ENCODE measurements around the gene HIBCH.

DNA sequence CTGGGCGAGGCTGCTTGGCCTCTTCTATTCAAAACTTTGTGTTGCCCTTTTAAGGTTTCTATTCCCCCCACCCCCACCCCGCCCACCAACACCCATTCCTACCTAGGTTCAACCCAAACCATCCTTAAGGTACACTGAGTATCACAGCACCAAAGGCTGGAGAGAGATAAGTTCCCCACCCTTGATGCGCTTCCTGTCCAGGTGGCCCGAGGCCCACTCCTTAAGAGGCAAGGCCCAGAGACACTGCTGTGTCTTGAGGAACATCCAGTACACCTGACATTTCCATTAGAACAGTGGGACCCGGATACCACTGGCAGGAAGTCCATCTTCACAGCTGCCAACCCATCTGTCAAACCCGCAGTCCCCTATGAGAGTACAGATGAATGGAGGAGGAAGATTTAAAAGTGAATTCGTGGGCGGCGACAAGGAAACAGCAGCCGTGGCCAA is 23.5 kb upstream of the HIBCH start:
- TF ChIP-seq CTCF (conservative IDR thresholded peaks at IDR 0.05; ENCODE audit: low read depth, low read length): no peak
- no peak for TF ChIP-seq SMC3 (IDR thresholded peaks at IDR 0.05; ENCODE audit: low read depth, low read length)
- no peak for TF ChIP-seq CEBPB (IDR thresholded peaks at IDR 0.05; ENCODE audit: low read depth, low read length)
- no peak for TF ChIP-seq POLR2A (IDR thresholded peaks at IDR 0.05; ENCODE audit: low read depth, low read length)
- TF ChIP-seq NFE2L2 (IDR thresholded peaks at IDR 0.05; ENCODE audit: low read depth, low read length): no peak
- TF ChIP-seq RFX5 (IDR thresholded peaks at IDR 0.05; ENCODE audit: low read depth, low read length): no peak
- no peak for TF ChIP-seq MAFK (IDR thresholded peaks at IDR 0.05; ENCODE audit: low read depth, low read length)
- TF ChIP-seq FOS (IDR thresholded peaks at IDR 0.05; ENCODE audit: low read depth, low read length): no peak
- no peak for TF ChIP-seq RCOR1 (IDR thresholded peaks at IDR 0.05; ENCODE audit: insufficient replicate concordance, low read length)
- TF ChIP-seq, protein P1, sequence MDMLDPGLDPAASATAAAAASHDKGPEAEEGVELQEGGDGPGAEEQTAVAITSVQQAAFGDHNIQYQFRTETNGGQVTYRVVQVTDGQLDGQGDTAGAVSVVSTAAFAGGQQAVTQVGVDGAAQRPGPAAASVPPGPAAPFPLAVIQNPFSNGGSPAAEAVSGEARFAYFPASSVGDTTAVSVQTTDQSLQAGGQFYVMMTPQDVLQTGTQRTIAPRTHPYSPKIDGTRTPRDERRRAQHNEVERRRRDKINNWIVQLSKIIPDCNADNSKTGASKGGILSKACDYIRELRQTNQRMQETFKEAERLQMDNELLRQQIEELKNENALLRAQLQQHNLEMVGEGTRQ (IDR thresholded peaks at IDR 0.05; ENCODE audit: low read depth, low read length): no peak
- no peak for TF ChIP-seq BHLHE40 (IDR thresholded peaks at IDR 0.05; ENCODE audit: low read depth, low read length)
- TF ChIP-seq, protein P2, sequence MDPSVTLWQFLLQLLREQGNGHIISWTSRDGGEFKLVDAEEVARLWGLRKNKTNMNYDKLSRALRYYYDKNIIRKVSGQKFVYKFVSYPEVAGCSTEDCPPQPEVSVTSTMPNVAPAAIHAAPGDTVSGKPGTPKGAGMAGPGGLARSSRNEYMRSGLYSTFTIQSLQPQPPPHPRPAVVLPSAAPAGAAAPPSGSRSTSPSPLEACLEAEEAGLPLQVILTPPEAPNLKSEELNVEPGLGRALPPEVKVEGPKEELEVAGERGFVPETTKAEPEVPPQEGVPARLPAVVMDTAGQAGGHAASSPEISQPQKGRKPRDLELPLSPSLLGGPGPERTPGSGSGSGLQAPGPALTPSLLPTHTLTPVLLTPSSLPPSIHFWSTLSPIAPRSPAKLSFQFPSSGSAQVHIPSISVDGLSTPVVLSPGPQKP (IDR thresholded peaks at IDR 0.05; ENCODE audit: borderline replicate concordance, low read depth, low read length): no peak
- TF ChIP-seq RAD21 (IDR thresholded peaks at IDR 0.05; ENCODE audit: low read length): no peak
- no peak for TF ChIP-seq CHD1 (IDR thresholded peaks at IDR 0.05; ENCODE audit: low read depth, low read length)
